ENCODE results near the gene MED23. TPM values are rescaled to one million over a fixed set of nuclear protein-coding genes. Genes with fewer than 3 reads are reported as not detected.

The MED23 gene, protein sequence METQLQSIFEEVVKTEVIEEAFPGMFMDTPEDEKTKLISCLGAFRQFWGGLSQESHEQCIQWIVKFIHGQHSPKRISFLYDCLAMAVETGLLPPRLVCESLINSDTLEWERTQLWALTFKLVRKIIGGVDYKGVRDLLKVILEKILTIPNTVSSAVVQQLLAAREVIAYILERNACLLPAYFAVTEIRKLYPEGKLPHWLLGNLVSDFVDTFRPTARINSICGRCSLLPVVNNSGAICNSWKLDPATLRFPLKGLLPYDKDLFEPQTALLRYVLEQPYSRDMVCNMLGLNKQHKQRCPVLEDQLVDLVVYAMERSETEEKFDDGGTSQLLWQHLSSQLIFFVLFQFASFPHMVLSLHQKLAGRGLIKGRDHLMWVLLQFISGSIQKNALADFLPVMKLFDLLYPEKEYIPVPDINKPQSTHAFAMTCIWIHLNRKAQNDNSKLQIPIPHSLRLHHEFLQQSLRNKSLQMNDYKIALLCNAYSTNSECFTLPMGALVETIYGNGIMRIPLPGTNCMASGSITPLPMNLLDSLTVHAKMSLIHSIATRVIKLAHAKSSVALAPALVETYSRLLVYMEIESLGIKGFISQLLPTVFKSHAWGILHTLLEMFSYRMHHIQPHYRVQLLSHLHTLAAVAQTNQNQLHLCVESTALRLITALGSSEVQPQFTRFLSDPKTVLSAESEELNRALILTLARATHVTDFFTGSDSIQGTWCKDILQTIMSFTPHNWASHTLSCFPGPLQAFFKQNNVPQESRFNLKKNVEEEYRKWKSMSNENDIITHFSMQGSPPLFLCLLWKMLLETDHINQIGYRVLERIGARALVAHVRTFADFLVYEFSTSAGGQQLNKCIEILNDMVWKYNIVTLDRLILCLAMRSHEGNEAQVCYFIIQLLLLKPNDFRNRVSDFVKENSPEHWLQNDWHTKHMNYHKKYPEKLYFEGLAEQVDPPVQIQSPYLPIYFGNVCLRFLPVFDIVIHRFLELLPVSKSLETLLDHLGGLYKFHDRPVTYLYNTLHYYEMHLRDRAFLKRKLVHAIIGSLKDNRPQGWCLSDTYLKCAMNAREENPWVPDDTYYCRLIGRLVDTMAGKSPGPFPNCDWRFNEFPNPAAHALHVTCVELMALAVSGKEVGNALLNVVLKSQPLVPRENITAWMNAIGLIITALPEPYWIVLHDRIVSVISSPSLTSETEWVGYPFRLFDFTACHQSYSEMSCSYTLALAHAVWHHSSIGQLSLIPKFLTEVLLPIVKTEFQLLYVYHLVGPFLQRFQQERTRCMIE (N-terminal part only)
- total RNA-seq (16.8 and 24.9 TPM in 2 replicates), polyA plus RNA-seq (22.6 and 35.0 TPM in 2 replicates)

GRCh38 chr6:131627724-131628682, at the start of gene MED23:
MED23 (minus strand) TSS chr6:131628242; CDS start chr6:131628049, 193 bp downstream.
- peak; percentile 100 for TF ChIP-seq CTCF (IDR thresholded peaks at IDR 0.05; ENCODE audit: low read depth, low read length)
- peak within 1 kb of the TSS; percentile 91 for H3K27ac ChIP-seq

GRCh38 chr6:131673184-131673583, 45.1 kb upstream of the MED23 start:
- H3K9me3 ChIP-seq (ENCODE audit: low read depth): no peaks in the 10 kb centered on the region
- no peak for TF ChIP-seq CTCF (IDR thresholded peaks at IDR 0.05; ENCODE audit: low read depth, low read length)
- H3K4me3 ChIP-seq: no peak overlapping the region
- DNase-seq (ENCODE audit: low read depth in 1 of 2, low spot score in 1 of 2): no peak
- H3K27ac ChIP-seq: no peak overlapping the region
- no peaks in the 10 kb centered on the region for H3K36me3 ChIP-seq
- no peaks in the 10 kb centered on the region for H3K27me3 ChIP-seq
- H3K4me1 ChIP-seq (ENCODE audit: low read depth): no peaks in the 10 kb centered on the region

More at GRCh38 chr6:131627724-131628682, at the start of gene MED23:
- Histone ChIP-seq H3K4me1 (ENCODE audit: low read depth) (no peaks in the 10 kb centered on the region), H3K27me3 (no peaks in the 10 kb centered on the region), H3K9me3 (ENCODE audit: low read depth) (no peaks in the 10 kb centered on the region), H3K36me3 (peaks cover 19% of the 10 kb centered on the region), H3K4me3 (peak within 1 kb of the TSS; percentile 64)
- DNase-seq (ENCODE audit: low read depth in 1 of 2, low spot score in 1 of 2): peak; percentile 97

DNA sequence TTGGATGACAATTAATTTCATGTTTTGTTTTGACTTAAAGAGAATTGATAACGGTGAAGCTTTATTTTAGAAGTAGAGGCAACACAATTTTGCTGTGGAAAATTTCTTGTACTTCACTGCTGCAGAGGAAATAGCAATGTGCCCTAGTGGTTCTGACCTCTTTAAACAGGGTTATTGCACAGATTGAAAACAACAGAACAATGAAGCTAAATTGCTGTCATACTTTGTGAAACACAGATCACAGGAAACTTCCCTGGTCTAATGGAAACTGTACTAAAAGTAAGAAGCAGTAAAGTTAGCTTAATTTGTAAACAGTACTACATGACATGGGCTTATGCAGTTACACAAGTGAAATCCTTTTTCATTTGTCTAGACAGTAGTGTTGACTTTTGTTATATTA, 41.8 kb upstream of the MED23 start:
- no peak for TF ChIP-seq CTCF (IDR thresholded peaks at IDR 0.05; ENCODE audit: low read depth, low read length)
- Histone ChIP-seq H3K9me3 (ENCODE audit: low read depth) (no peaks in the 10 kb centered on the region), H3K4me3 (no peak overlapping the region), H3K27me3 (no peaks in the 10 kb centered on the region), H3K27ac (no peak overlapping the region), H3K4me1 (ENCODE audit: low read depth) (no peaks in the 10 kb centered on the region), H3K36me3 (no peaks in the 10 kb centered on the region)
- DNase-seq (ENCODE audit: low read depth in 1 of 2, low spot score in 1 of 2): peak in 1 of 2 donors; percentile 18

DNA sequence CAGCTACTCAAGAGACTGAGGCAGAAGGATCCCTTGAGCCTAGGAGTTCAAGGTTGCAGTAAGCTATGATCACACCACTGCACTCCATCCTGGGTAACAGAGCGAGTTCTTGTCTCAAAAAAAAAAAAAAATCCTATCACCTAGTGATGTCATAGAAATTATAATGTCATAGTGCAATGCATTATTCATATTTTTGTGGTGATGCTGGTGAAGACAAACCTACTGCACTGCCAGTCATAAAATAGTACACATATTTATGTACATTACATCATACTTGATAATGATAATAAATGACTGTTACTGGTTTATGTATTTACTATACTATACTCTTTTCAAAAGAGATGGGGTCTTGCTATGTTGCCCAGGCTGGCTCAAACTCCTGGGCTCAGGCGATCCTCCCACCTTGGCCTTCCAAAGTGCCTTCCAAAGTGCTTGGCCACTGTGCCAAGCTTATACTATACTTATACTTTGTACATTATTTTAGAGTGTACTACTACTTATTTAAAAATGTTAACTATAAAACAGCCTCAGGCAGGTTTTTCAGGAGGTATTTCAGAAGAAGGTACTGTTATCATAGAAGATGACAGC, 35.6 kb upstream of the MED23 start:
- no peaks in the 10 kb centered on the region for H3K36me3 ChIP-seq
- no peak overlapping the region for H3K27ac ChIP-seq
- no peak for TF ChIP-seq CTCF (IDR thresholded peaks at IDR 0.05; ENCODE audit: low read depth, low read length)
- H3K4me1 ChIP-seq (ENCODE audit: low read depth): no peaks in the 10 kb centered on the region
- no peak for DNase-seq (ENCODE audit: low read depth in 1 of 2, low spot score in 1 of 2)
- H3K27me3 ChIP-seq: no peaks in the 10 kb centered on the region
- no peaks in the 10 kb centered on the region for H3K9me3 ChIP-seq (ENCODE audit: low read depth)
- no peak overlapping the region for H3K4me3 ChIP-seq
